Measurements from ENCODE around the gene EVL. TPM values are rescaled to one million over a fixed set of nuclear protein-coding genes. Genes with fewer than 3 reads are reported as not detected.

EVL gene
- total RNA-seq, 1 donor from 2014 or later, result 73.0 TPM

GRCh38 chr14:100105357-100106169 lies 40.3 kb downstream of the EVL start:
- DNase-seq (ENCODE audit: low spot score in 2 of 2) (no peak), FAIRE-seq (no peak)

GRCh38 chr14:100106250-100107112 lies 41.3 kb downstream of the EVL start:
- FAIRE-seq (no peak), DNase-seq (ENCODE audit: low spot score in 2 of 2) (no peak)

GRCh38 chr14:100107236-100107635 lies 42.0 kb downstream of the EVL start:
- no peak for FAIRE-seq
- DNase-seq (ENCODE audit: low spot score in 2 of 2), result no peak

GRCh38 chr14:100108042-100108825 lies 43.0 kb downstream of the EVL start:
- FAIRE-seq (no peak), DNase-seq (ENCODE audit: low spot score in 2 of 2) (peak in 1 of 2 donors; percentile 70)

GRCh38 chr14:100108840-100109593 lies 43.8 kb downstream of the EVL start:
- DNase-seq (ENCODE audit: low spot score in 2 of 2) (no peak), FAIRE-seq (no peak)

GRCh38 chr14:100109594-100109955 lies 44.4 kb downstream of the EVL start:
- DNase-seq (ENCODE audit: low spot score in 2 of 2), result no peak
- FAIRE-seq, result no peak

GRCh38 chr14:100110816-100111215 lies 45.6 kb downstream of the EVL start:
- DNase-seq (ENCODE audit: low spot score in 2 of 2) (no peak), FAIRE-seq (no peak)

GRCh38 chr14:100111931-100112704 lies 46.9 kb downstream of the EVL start:
- DNase-seq (ENCODE audit: low spot score in 2 of 2), result no peak

GRCh38 chr14:100114109-100114765 lies 49.0 kb downstream of the EVL start:
- FAIRE-seq (no peak), DNase-seq (ENCODE audit: low spot score in 2 of 2) (no peak)

More at GRCh38 chr14:100111931-100112704, 46.9 kb downstream of the EVL start:
- FAIRE-seq, result no peak

- FAIRE-seq (no peak), DNase-seq (ENCODE audit: low spot score in 2 of 2) (no peak)
These were observed 50.0 kb downstream of the EVL start for GRCh38 chr14:100115236-100115635.

GRCh38 chr14:100115726-100116125 lies 50.5 kb downstream of the EVL start:
- DNase-seq (ENCODE audit: low spot score in 2 of 2) (peak in 1 of 2 donors; percentile 49), FAIRE-seq (no peak)

- no peak for FAIRE-seq
These were observed 50.9 kb downstream of the EVL start for GRCh38 chr14:100116134-100116533.

GRCh38 chr14:100117026-100117425 lies 51.8 kb downstream of the EVL start:
- DNase-seq (ENCODE audit: low spot score in 2 of 2), result no peak
- no peak for FAIRE-seq

More at GRCh38 chr14:100116134-100116533, 50.9 kb downstream of the EVL start:
- no peak for DNase-seq (ENCODE audit: low spot score in 2 of 2)

GRCh38 chr14:100117633-100118395 lies 52.6 kb downstream of the EVL start:
- DNase-seq (ENCODE audit: low spot score in 2 of 2), result no peak
- FAIRE-seq, result no peak

- FAIRE-seq, result no peak
These were observed 53.3 kb downstream of the EVL start for GRCh38 chr14:100118396-100119011.

GRCh38 chr14:100119251-100119650 lies 54.0 kb downstream of the EVL start:
- FAIRE-seq (no peak), DNase-seq (ENCODE audit: low spot score in 2 of 2) (no peak)

More at GRCh38 chr14:100118396-100119011, 53.3 kb downstream of the EVL start:
- DNase-seq (ENCODE audit: low spot score in 2 of 2), result no peak

GRCh38 chr14:100120522-100121269 lies 55.5 kb downstream of the EVL start:
- no peak for DNase-seq (ENCODE audit: low spot score in 2 of 2)
- FAIRE-seq, result no peak

Measured in frontal cortex (tissue), 4 donors.